Osteoblast (primary cell): Measurements from ENCODE around the gene PLAAT4. TPM values are rescaled to one million over a fixed set of nuclear protein-coding genes. Genes with fewer than 3 reads are reported as not detected.

Experiments
- DNase-seq: peaks from one replicate; pipeline ENCODE4 v3.0.0; 2011; ENCODE audit warnings: low spot score, mixed read lengths; ENCODE audit not compliant: insufficient read length; ENCODE audit errors: missing footprints
- H2AFZ ChIP-seq: 2 replicates; pipeline ENCODE4 v1.6.0; 2011; ENCODE audit warnings: mild to moderate bottlenecking, low read length
- H3K27ac ChIP-seq: 2 replicates; pipeline ENCODE4 v1.5.1; 2011; ENCODE audit warnings: mild to moderate bottlenecking, low read depth, low read length, moderate library complexity
- H3K27me3 ChIP-seq: 2 replicates; pipeline ENCODE4 v1.6.0; 2012; ENCODE audit warnings: mild to moderate bottlenecking, control low read depth, inconsistent platforms, low read length, moderate library complexity; ENCODE audit not compliant: insufficient read depth
- H3K36me3 ChIP-seq: 2 replicates; pipeline ENCODE4 v1.5.1; 2011; ENCODE audit warnings: mild to moderate bottlenecking, low read length, control low read depth, moderate library complexity; ENCODE audit not compliant: insufficient read depth
- H3K4me1 ChIP-seq: 2 replicates; pipeline ENCODE4 v1.5.1; 2011; ENCODE audit warnings: mild to moderate bottlenecking, low read length, control low read depth, moderate library complexity; ENCODE audit not compliant: insufficient read depth
- H3K4me2 ChIP-seq: 2 replicates; pipeline ENCODE4 v1.6.0; 2011; ENCODE audit warnings: mild to moderate bottlenecking, low read length; ENCODE audit not compliant: insufficient read depth
- H3K4me3 ChIP-seq: fragments of 200-600 bp; sonication (generic); 3 replicates; pipeline ENCODE4 v1.5.1; 2012; ENCODE audit warnings: mild to moderate bottlenecking, low read length, inconsistent platforms; ENCODE audit not compliant: insufficient read depth
- H3K79me2 ChIP-seq: 2 replicates; pipeline ENCODE4 v1.6.0; 2012; ENCODE audit warnings: mild to moderate bottlenecking, low read length, control low read depth, inconsistent platforms; ENCODE audit not compliant: insufficient read depth
- H3K9me3 ChIP-seq: 2 replicates; pipeline ENCODE4 v1.5.1; 2011; ENCODE audit warnings: low read depth, low read length, control low read depth
- H4K20me1 ChIP-seq: 2 replicates; pipeline ENCODE4 v1.6.0; 2012; ENCODE audit warnings: mild to moderate bottlenecking, low read length, control low read depth; ENCODE audit not compliant: insufficient read depth
- total RNA-seq: library from RNA; depleted of rRNA; stranded (reverse); fragments of >200 nt; gene quantifications from 2 replicates; pipeline ENCODE4 v1.2.3, GENCODE V29; 2012
- TF ChIP-seq, protein P1 (sequence below): IDR thresholded peaks from 2 replicates; pipeline ENCODE4 v1.5.1; 2011; ENCODE audit warnings: mild to moderate bottlenecking, low read depth, low read length, moderate library complexity; ENCODE audit errors: extremely low read depth

Gene PLAAT4
- total RNA-seq, 1 donor = 26.1 TPM

DNA sequence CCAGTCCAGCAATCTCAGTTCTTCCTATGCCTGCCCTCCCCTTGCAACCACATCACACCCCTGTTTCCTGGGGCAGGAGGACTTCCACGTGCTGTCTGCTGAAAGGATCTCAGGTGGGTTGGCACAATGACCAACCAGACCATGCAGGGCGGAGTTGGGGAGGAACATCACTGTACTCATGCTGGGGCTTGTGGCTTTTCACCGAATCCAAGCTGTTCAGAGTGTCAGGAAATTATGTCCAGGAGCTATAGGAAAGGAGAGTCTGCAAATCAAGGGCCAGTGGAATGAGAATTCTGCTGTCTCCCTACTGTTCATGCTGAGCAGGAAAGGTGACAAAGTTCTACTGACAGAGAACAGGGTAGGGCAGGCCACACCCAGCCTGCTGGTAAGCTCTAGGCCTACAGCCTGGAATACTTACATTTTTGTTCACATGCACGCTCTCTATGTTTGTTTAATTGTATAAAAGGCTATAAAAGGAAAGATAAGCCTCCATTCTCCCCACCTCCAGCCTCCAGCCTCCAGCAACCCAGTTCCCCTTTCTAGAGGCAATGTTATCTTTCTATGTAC is 28.3 kb downstream of the PLAAT4 start:
- H4K20me1 ChIP-seq = no peaks in the 10 kb centered on the region
- H3K27ac ChIP-seq = no peak overlapping the region
- TF ChIP-seq, protein P1, sequence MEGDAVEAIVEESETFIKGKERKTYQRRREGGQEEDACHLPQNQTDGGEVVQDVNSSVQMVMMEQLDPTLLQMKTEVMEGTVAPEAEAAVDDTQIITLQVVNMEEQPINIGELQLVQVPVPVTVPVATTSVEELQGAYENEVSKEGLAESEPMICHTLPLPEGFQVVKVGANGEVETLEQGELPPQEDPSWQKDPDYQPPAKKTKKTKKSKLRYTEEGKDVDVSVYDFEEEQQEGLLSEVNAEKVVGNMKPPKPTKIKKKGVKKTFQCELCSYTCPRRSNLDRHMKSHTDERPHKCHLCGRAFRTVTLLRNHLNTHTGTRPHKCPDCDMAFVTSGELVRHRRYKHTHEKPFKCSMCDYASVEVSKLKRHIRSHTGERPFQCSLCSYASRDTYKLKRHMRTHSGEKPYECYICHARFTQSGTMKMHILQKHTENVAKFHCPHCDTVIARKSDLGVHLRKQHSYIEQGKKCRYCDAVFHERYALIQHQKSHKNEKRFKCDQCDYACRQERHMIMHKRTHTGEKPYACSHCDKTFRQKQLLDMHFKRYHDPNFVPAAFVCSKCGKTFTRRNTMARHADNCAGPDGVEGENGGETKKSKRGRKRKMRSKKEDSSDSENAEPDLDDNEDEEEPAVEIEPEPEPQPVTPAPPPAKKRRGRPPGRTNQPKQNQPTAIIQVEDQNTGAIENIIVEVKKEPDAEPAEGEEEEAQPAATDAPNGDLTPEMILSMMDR = no peak
- H3K4me1 ChIP-seq = peaks cover 15% of the 10 kb centered on the region
- no peaks in the 10 kb centered on the region for H3K27me3 ChIP-seq
- H3K4me3 ChIP-seq = no peak overlapping the region
- no peaks in the 10 kb centered on the region for H3K9me3 ChIP-seq
- no peaks in the 10 kb centered on the region for H3K36me3 ChIP-seq
- H3K79me2 ChIP-seq = no peaks in the 10 kb centered on the region
- H2AFZ ChIP-seq = no peak overlapping the region
- no peak overlapping the region for H3K4me2 ChIP-seq
- no peak for DNase-seq

- H3K27ac ChIP-seq = no peak overlapping the region
- no peaks in the 10 kb centered on the region for H4K20me1 ChIP-seq
- no peaks in the 10 kb centered on the region for H3K79me2 ChIP-seq
- TF ChIP-seq, protein P1 = no peak
- no peaks in the 10 kb centered on the region for H3K36me3 ChIP-seq
- H3K4me1 ChIP-seq = peaks cover 7% of the 10 kb centered on the region
- no peak overlapping the region for H2AFZ ChIP-seq
- no peaks in the 10 kb centered on the region for H3K27me3 ChIP-seq
- no peak overlapping the region for H3K4me3 ChIP-seq
- DNase-seq = peak; percentile 72
- H3K4me2 ChIP-seq = peak overlapping the region; percentile 49
- H3K9me3 ChIP-seq = no peaks in the 10 kb centered on the region
These were observed 30.6 kb downstream of the PLAAT4 start for GRCh38 chr11:63567044-63567840.

- Histone ChIP-seq H4K20me1 (no peaks in the 10 kb centered on the region), H3K79me2 (no peaks in the 10 kb centered on the region), H2AFZ (no peak overlapping the region), H3K9me3 (no peaks in the 10 kb centered on the region), H3K4me2 (no peak overlapping the region), H3K27me3 (no peaks in the 10 kb centered on the region), H3K4me3 (no peak overlapping the region), H3K36me3 (no peaks in the 10 kb centered on the region), H3K27ac (no peak overlapping the region), H3K4me1 (peaks cover 7% of the 10 kb centered on the region)
- DNase-seq = no peak
- TF ChIP-seq, protein P1 = no peak
These were observed 33.0 kb downstream of the PLAAT4 start for GRCh38 chr11:63569570-63569969.

GRCh38 chr11:63572026-63572688 is 35.5 kb downstream of the PLAAT4 start:
- Histone ChIP-seq H3K36me3 (no peaks in the 10 kb centered on the region), H3K27me3 (no peaks in the 10 kb centered on the region), H3K4me1 (peaks cover 12% of the 10 kb centered on the region), H3K4me2 (no peak overlapping the region), H3K79me2 (no peaks in the 10 kb centered on the region), H3K27ac (no peak overlapping the region), H4K20me1 (no peaks in the 10 kb centered on the region), H3K9me3 (no peaks in the 10 kb centered on the region), H3K4me3 (no peak overlapping the region), H2AFZ (no peak overlapping the region)
- DNase-seq = no peak
- TF ChIP-seq, protein P1 = no peak
